K562 (cell line): ENCODE data around the gene ZNF687. TPM values are rescaled to one million over a fixed set of nuclear protein-coding genes. Genes with fewer than 3 reads are reported as not detected.

Experiments used
- CEBPB ChIP-seq: fragments of 450-650 bp; IDR thresholded peaks from 2 replicates; pipeline ENCODE4 v1.6.1; 2016; ENCODE audit warnings: missing genetic modification characterization, missing compliant biosample characterization
- CREM ChIP-seq: IDR thresholded peaks from 2 replicates; pipeline ENCODE4 v1.6.1; 2014; ENCODE audit warnings: antibody characterized with exemption, low read depth
- FOXJ3 ChIP-seq: sonication (generic); formaldehyde crosslinking; IDR thresholded peaks from 2 replicates; pipeline ENCODE4 v1.4.0; 2020; ENCODE audit warnings: mild to moderate bottlenecking, missing genetic modification reagents
- FOXM1 ChIP-seq, 2 experiments: fragments of 450-650 bp in 1 of 2; sonication (generic) in 1 of 2; formaldehyde crosslinking in 1 of 2; IDR thresholded peaks; 2 replicates each; pipeline versions ENCODE4 v1.6.1 to v1.9.0; 2017 to 2022; ENCODE audit warnings: low read depth in 2 of 2, mild to moderate bottlenecking in 2 of 2, missing genetic modification reagents in 1 of 2, moderate library complexity in 1 of 2
- FOXP4 ChIP-seq: sonication (generic); formaldehyde crosslinking; IDR thresholded peaks from 2 replicates; pipeline ENCODE4 v1.8.0; 2022; ENCODE audit warnings: mild to moderate bottlenecking, missing genetic modification reagents, borderline replicate concordance
- HDAC2 ChIP-seq: fragments of 450-650 bp; IDR thresholded peaks from 2 replicates; pipeline ENCODE4 v1.6.1; 2016; ENCODE audit warnings: mild to moderate bottlenecking
- HMG20B ChIP-seq: fragments of 250-450 bp; sonication (Bioruptor Pico); IDR thresholded peaks from 2 replicates; pipeline ENCODE4 v1.5.0; 2021; ENCODE audit warnings: mild to moderate bottlenecking
- JUND ChIP-seq, 2 experiments: IDR thresholded peaks; 2 replicates in 1 of 2; 3 replicates in 1 of 2; pipeline ENCODE4 v1.6.1; 2011; ENCODE audit warnings: borderline replicate concordance in 2 of 2, low read depth in 2 of 2, low read length in 2 of 2, improper control_type of control experiment in 1 of 2, missing biosample characterization in 1 of 2, missing genetic modification characterization in 1 of 2, missing genetic modification reagents in 1 of 2
- MAFK ChIP-seq: IDR thresholded peaks from 2 replicates; pipeline ENCODE4 v1.6.1; 2011; ENCODE audit warnings: low read length, improper control_type of control experiment
- MAZ ChIP-seq, 2 experiments: fragments of 450-650 bp in 1 of 2; sonication (generic) in 1 of 2; formaldehyde crosslinking; IDR thresholded peaks in 1 of 2; conservative IDR thresholded peaks in 1 of 2; 2 replicates each; pipeline versions ENCODE4 v1.4.0 to v1.5.0; 2020; ENCODE audit warnings: mild to moderate bottlenecking in 1 of 2, missing genetic modification reagents in 1 of 2
- NR2C2 ChIP-seq, 2 experiments: fragments of 200-800 bp in 1 of 2; sonication (Bioruptor generic) in 1 of 2; sonication (generic) in 1 of 2; formaldehyde crosslinking in 1 of 2; IDR thresholded peaks; 2 replicates each; pipeline versions ENCODE4 v1.6.1 to v1.8.0; 2016 to 2022; ENCODE audit warnings: mild to moderate bottlenecking in 1 of 2, missing compliant biosample characterization in 1 of 2, missing genetic modification characterization in 1 of 2, missing genetic modification reagents in 1 of 2
- POLR2A ChIP-seq: fragments of 450-650 bp; conservative IDR thresholded peaks from 2 replicates; pipeline ENCODE4 v1.6.1; 2016
- SMAD4 ChIP-seq: fragments of 250-450 bp; sonication (Bioruptor Pico); conservative IDR thresholded peaks from 2 replicates; pipeline ENCODE4 v1.8.0; 2021; ENCODE audit warnings: inconsistent platforms, mild to moderate bottlenecking, moderate library complexity
- SMARCE1 ChIP-seq: fragments of 450-650 bp; IDR thresholded peaks from 2 replicates; pipeline ENCODE4 v1.7.1; 2016; ENCODE audit warnings: mild to moderate bottlenecking
- TRIM28 ChIP-seq: fragments of 450-650 bp; IDR thresholded peaks from 2 replicates; pipeline ENCODE4 v1.6.1; 2017
- ZBTB7A ChIP-seq: IDR thresholded peaks from 2 replicates; pipeline ENCODE4 v1.6.1; 2011; ENCODE audit warnings: low read depth, mild to moderate bottlenecking, low read length, moderate library complexity, borderline replicate concordance; ENCODE audit not compliant: control insufficient read depth
- ZNF232 ChIP-seq: sonication (generic); formaldehyde crosslinking; IDR thresholded peaks from 2 replicates; pipeline ENCODE4 v1.8.0; 2022; ENCODE audit warnings: mild to moderate bottlenecking, missing genetic modification reagents
- ZNF274 ChIP-seq: IDR thresholded peaks from 2 replicates; pipeline ENCODE4 v1.6.1; 2011; ENCODE audit warnings: low read depth, mild to moderate bottlenecking, low read length, moderate library complexity, borderline replicate concordance
- ZNF445 ChIP-seq: fragments of 250-450 bp; sonication (Bioruptor Pico); IDR thresholded peaks from 2 replicates; pipeline ENCODE4 v1.4.0; 2020; ENCODE audit warnings: low read depth, mild to moderate bottlenecking, moderate library complexity
- ZNF76 ChIP-seq: fragments of 250-450 bp; sonication (Bioruptor Pico); IDR thresholded peaks from 2 replicates; pipeline ENCODE4 v1.4.0; 2020; ENCODE audit warnings: mild to moderate bottlenecking, moderate library complexity, borderline replicate concordance
- ZSCAN32 ChIP-seq: fragments of 450-650 bp; formaldehyde crosslinking; IDR thresholded peaks from 2 replicates; pipeline ENCODE4 v1.4.0; 2020; ENCODE audit warnings: mild to moderate bottlenecking, moderate library complexity
- polyA plus RNA-seq, 8 experiments: library from polyadenylated mRNA; depleted of rRNA in 4 of 8; stranded (reverse) in 5 of 8; unstranded in 3 of 8; fragments of >200 nt; fragmentation: Nextera tagmentation in 2 of 8; fragmentation: Illumina TruSeq in 1 of 8; extraction: Ambion mirVana in 2 of 8; extraction: Trizol in 1 of 8; gene quantifications; 2 replicates each; pipeline versions ENCODE4 v1.2.1 to v1.2.3, GENCODE V29; 2011 to 2014; ENCODE audit warnings: inconsistent platforms in 1 of 8, missing spikeins in 1 of 8
- total RNA-seq, 7 experiments: library from RNA; depleted of rRNA in 6 of 7; stranded (reverse); fragments of >200 nt in 6 of 7; fragmentation: Illumina TruSeq in 2 of 7; extraction: Trizol in 2 of 7; gene quantifications; 2 replicates each; pipeline versions ENCODE4 v1.2.1 to v1.2.3, GENCODE V29; 2011 to 2021; ENCODE audit warnings: low replicate concordance in 1 of 7
- TF ChIP-seq, protein P1 (sequence below), 2 experiments: IDR thresholded peaks in 1 of 2; conservative IDR thresholded peaks in 1 of 2; 2 replicates each; pipeline ENCODE4 v1.6.1; 2016; ENCODE audit warnings: low read depth in 2 of 2, mild to moderate bottlenecking in 1 of 2, missing compliant biosample characterization in 1 of 2, missing genetic modification characterization in 1 of 2, moderate library complexity in 1 of 2

Gene ZNF687
- total and polyA plus RNA-seq, 9 of the 15 experiments (the other 6 are each of a cell fraction or from before 2014, with no cell fraction given) = 0.13 to 26.4 (median 10.6) TPM

DNA sequence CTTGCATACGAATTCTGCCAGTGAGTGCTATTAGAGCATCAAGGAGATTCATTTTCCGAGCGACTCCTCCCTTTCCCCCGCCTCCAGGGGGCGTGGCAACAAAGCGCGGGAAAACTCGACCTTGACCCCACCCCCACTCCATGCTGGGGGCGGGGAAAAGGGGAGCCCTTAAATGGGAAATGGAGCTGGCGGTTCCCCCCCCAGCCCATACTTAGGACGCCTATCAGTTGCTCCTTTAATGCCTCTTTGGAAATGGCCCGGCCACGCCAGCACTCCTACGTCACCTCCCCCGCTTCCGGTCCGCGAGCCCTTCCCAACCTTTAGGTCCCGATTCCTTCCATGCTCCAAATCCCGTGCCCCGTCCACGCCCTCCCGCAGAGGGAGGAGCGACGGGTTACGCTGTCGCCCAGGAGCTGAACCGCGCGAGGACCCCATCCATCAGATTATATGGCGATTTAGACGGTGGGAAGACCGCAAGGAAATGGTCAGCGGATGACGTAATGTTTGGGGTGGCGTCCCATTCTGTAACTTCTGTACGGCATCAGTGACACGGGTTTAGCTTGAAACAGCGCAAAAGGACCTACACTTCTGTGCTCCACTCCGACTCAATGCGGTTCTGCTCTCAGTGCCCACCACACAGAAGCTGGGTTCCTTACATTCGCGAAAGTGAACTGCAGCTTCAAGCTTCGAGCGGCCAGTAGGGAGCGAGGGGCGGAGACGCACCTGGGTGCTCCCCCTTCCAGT, 702 bp upstream of the ZNF687 start (continued):
- TF ChIP-seq SMARCE1 (peak; percentile 62; the same call in 1 of the 2 replicates), ZBTB7A (peak; percentile 53), FOXP4 (CRISPR knock-in tag) (peak; percentile 69; the same call in 1 of the 2 replicates), FOXJ3 (no peak), FOXM1 (IDR thresholded peaks at IDR 0.05; ENCODE audit: low read depth) (peak; percentile 99), FOXM1 (CRISPR knock-in tag; IDR thresholded peaks at IDR 0.05; ENCODE audit: low read depth) (no peak), TRIM28 (peak; percentile 17; the same call in 1 of the 2 replicates), ZNF274 (no peak), ZNF232 (CRISPR knock-in tag) (0 out of 2 replicates have a peak, but pooled peaks have one; percentile 42), MAFK (peak; percentile 11; the same call in 1 of the 2 replicates), ZSCAN32 (0 out of 2 replicates have a peak, but pooled peaks have one; percentile 45), CREM (peak; percentile 94), HDAC2 (peak; percentile 91), ZNF445 (CRISPR knock-in tag) (no peak), HMG20B (CRISPR knock-in tag) (no peak), CEBPB (tag) (peak; percentile 96), MAZ (CRISPR knock-in tag; conservative IDR thresholded peaks at IDR 0.05 in 1 of 2, IDR thresholded peaks at IDR 0.05 in 1 of 2) (peak; percentile 62 to 92; a peak in 3 of 4 replicates), POLR2A (peak; percentile 95), NR2C2 (CRISPR knock-in tag; IDR thresholded peaks at IDR 0.05) (peak; percentile 32; the same call in 1 of the 2 replicates), NR2C2 (tag; IDR thresholded peaks at IDR 0.05) (peak; percentile 81), SMAD4 (CRISPR knock-in tag) (0 out of 2 replicates have a peak, but pooled peaks have one; percentile 3), JUND (IDR thresholded peaks at IDR 0.05; ENCODE audit: borderline replicate concordance, low read depth, low read length) (peak; percentile 79), JUND (tag; IDR thresholded peaks at IDR 0.05; ENCODE audit: borderline replicate concordance, low read depth, low read length) (peak; percentile 98), ZNF76 (CRISPR knock-in tag) (0 out of 2 replicates have a peak, but pooled peaks have one; percentile 48)
- TF ChIP-seq, protein P1, sequence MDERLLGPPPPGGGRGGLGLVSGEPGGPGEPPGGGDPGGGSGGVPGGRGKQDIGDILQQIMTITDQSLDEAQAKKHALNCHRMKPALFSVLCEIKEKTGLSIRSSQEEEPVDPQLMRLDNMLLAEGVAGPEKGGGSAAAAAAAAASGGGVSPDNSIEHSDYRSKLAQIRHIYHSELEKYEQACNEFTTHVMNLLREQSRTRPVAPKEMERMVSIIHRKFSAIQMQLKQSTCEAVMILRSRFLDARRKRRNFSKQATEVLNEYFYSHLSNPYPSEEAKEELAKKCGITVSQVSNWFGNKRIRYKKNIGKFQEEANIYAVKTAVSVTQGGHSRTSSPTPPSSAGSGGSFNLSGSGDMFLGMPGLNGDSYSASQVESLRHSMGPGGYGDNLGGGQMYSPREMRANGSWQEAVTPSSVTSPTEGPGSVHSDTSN (CRISPR knock-in tag; IDR thresholded peaks at IDR 0.05; ENCODE audit: low read depth) = no peak
- TF ChIP-seq, protein P1 (tag; conservative IDR thresholded peaks at IDR 0.05; ENCODE audit: low read depth) = no peak
